ENCODE results near the gene NCOR1.

DNA sequence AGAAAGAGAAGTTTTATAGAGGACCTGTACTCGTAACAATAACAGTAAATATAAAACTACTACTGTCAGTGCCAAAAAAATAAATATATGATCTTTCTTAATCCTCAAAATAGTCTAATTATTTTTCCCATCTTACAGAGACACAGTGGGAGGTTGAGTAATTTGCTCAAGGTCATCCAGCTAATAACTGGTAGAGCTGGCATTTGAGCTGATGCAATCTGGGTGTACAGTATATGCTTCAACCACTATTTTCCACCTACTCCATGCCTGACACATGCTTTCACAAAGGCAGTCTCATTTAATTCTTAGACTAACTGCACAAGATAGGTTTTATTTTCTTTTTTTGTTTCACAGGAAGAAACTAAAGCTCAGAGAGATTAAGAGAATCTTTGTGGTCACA, 35.3 kb upstream of the NCOR1 start:
- TF ChIP-seq CTCF (IDR thresholded peaks at IDR 0.05) (no peak), TCF7L2 (IDR thresholded peaks at IDR 0.05; ENCODE audit: low read depth, low read length) (no peak), REST (IDR thresholded peaks at IDR 0.05; ENCODE audit: insufficient read depth in 1 of 2, low read depth in 2 of 2, low read length in 1 of 2) (no peak)
